Prostate gland (tissue), 2 donors: Measurements from ENCODE around the gene ZNF385B.

Experiments
- POLR2A ChIP-seq: fragments of 450-650 bp; IDR thresholded peaks from one replicate; pipeline ENCODE4 v1.6.1; 2016; ENCODE audit warnings: antibody characterized with exemption, mild to moderate bottlenecking
- TF ChIP-seq, protein P1 (sequence below), 4 experiments: fragments of 200-600 bp in 2 of 4; fragments of 450-650 bp in 2 of 4; sonication (generic) in 2 of 4; IDR thresholded peaks; 1 replicate in 3 of 4; 2 replicates in 1 of 4; pipeline ENCODE4 v1.5.1; 2016 to 2019; ENCODE audit warnings: antibody characterized with exemption in 4 of 4, mild to moderate bottlenecking in 2 of 4, moderate library complexity in 2 of 4

GRCh38 chr2:179393481-179393880 is 467.9 kb downstream of the ZNF385B start:
- TF ChIP-seq, protein P1, sequence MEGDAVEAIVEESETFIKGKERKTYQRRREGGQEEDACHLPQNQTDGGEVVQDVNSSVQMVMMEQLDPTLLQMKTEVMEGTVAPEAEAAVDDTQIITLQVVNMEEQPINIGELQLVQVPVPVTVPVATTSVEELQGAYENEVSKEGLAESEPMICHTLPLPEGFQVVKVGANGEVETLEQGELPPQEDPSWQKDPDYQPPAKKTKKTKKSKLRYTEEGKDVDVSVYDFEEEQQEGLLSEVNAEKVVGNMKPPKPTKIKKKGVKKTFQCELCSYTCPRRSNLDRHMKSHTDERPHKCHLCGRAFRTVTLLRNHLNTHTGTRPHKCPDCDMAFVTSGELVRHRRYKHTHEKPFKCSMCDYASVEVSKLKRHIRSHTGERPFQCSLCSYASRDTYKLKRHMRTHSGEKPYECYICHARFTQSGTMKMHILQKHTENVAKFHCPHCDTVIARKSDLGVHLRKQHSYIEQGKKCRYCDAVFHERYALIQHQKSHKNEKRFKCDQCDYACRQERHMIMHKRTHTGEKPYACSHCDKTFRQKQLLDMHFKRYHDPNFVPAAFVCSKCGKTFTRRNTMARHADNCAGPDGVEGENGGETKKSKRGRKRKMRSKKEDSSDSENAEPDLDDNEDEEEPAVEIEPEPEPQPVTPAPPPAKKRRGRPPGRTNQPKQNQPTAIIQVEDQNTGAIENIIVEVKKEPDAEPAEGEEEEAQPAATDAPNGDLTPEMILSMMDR (IDR thresholded peaks at IDR 0.05): no peak
- no peak for TF ChIP-seq POLR2A
